Anterior cingulate cortex (tissue), 58 donors: ENCODE data around the gene ERFE.

ENCODE experiments used
- DNase-seq, 58 donors: peaks; one replicate each; lab custom pipeline; 2025; lab: John Stamatoyannopoulos, UW

The ERFE gene

GRCh38 chr2:238137885-238138284, 20.9 kb upstream of the ERFE start:
- no peak for DNase-seq

GRCh38 chr2:238138331-238139195, 20.2 kb upstream of the ERFE start, which contains the start of gene KLHL30:
Gene KLHL30, plus strand, starts transcription at chr2:238138668. Its CDS starts 2,087 bp downstream, at chr2:238140755.
- no peak for DNase-seq

- no peak for DNase-seq
These were observed 19.4 kb upstream of the ERFE start for GRCh38 chr2:238139196-238140039.

GRCh38 chr2:238140040-238140439, 18.7 kb upstream of the ERFE start:
- DNase-seq = no peak

DNA sequence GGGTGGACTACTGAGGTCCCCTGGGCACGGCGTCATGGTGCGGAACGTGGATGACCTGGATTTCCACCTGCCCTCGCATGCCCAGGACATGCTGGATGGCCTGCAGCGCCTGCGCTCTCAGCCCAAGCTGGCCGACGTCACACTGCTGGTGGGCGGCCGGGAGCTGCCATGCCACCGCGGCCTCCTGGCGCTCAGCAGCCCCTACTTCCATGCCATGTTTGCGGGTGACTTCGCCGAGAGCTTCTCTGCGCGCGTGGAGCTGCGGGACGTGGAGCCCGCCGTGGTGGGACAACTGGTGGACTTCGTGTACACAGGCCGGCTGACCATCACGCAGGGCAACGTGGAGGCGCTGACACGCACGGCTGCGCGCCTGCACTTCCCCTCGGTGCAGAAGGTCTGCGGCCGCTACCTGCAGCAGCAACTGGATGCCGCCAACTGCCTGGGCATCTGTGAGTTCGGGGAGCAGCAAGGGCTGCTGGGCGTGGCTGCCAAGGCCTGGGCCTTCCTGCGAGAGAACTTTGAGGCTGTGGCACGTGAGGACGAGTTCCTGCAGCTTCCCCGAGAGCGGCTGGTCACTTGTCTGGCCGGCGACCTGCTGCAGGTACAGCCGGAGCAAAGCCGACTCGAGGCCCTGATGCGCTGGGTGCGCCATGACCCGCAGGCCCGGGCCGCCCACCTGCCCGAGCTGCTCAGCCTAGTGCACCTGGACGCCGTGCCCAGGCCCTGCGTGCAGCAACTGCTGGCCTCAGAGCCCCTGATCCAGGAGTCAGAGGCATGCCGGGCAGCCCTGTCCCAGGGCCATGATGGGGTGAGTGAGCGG, 17.8 kb upstream of the ERFE start:
- DNase-seq = no peak

- no peak for DNase-seq
These were observed 17.0 kb upstream of the ERFE start for GRCh38 chr2:238141541-238142318.

GRCh38 chr2:238142382-238143205, 16.2 kb upstream of the ERFE start:
- DNase-seq = no peak

DNA sequence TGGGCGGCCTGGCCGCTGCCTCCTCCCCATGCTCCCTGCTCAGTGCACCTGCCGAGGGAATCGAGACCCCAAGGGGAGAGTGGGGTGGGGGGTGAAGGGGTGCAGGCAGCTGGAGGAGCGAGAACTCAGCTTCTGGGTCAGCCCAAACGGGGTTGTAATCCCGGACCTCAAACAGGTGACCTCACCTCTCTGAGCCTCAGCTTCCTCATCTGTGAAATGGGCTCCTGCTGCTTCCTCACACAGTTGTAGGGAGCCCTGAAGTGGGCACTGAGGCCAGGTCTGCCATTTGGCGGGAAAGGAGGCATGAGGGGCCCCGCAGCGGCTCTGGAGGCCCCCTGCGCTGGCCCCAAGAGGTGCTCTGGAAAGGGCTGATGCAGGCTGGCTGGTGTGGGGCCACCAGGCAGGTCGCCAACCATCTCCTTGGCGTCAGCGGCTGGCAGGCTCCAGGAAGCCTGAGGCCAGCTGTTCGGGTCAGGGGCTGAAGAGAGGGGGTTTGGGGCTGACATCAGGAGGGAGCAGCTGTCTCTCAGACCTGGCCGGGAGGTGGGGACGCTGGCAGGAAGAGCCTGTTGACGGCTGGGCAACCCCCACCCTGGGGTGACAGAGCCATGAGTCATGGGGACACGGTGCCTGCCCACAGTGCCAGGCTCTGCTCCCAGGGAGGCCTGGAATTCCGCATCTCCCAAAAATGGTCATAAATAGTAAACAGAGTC, 15.4 kb upstream of the ERFE start:
- no peak for DNase-seq

- DNase-seq = no peak
These were observed 14.5 kb upstream of the ERFE start for GRCh38 chr2:238144262-238144661.

GRCh38 chr2:238145046-238145445, 13.7 kb upstream of the ERFE start:
- DNase-seq = no peak

DNA sequence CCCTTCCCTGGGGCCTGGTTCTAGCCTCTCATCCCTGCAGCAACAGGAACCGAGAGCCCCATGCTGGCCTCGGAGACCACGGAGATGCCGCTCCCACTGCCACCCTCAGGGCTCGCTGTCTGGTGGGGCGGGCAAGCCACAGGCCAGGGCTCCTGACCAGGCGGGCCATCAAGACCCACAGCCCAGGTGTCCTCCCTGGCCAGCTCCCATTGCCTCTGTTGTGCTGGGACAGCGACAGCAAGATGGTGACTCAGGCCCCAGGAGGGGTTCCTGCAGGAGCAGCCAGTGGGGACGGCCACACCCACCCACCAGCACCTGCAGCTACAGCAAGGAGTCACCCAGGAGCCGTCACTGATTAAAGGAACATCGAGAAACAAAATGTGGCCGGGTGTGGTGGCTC, 12.9 kb upstream of the ERFE start:
- no peak for DNase-seq

DNA sequence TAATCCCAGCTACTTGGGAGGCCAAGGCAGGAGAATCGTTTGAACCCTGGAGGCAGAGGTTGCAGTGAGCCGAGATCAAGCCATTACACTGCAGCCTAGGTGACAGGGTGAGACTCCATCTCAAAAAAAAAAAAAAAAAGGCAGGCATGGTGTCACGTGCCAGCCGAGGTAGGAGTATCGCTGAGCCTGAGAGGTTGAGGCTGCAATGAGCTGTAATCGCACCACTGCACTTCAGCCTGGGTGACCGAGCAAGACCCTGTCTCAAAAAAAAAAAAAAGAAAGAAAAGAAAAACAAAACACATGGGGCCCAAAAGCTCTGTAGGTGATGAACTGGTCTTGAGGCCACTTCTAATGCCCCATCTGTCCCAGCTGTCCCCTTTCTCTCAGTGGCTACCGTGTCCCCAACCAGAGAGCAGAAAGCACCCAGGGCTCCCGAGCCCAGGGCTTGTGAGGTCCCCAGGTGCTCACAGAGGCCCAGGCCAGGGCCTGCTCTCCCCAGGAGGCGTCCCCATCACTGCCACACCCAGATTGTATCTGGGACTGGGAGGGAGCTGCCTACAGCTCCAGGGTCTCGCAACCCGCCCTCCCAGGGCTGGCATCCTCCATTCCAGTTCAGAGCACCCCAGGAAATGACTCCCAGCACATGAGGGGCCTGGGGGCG, 11.8 kb upstream of the ERFE start:
- DNase-seq = no peak

DNA sequence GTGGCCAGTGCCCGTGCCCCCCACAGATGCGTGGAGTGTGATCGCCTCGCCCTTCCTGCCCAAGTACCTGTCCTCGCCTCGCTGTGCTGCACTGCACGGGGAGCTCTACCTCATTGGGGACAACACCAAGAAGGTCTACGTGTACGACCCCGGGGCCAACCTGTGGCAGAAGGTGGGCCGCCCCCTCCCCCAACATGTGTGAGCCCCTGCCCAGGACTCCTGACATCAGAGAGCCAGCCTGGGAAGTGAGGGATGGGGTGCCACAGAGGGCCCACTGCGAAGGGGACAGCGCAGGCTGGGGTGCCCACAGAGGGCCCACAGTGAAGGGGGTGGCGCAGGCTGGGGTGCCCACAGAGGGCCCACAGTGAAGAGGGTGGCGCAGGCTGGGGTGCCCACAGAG, 9.8 kb upstream of the ERFE start:
- no peak for DNase-seq

- DNase-seq = no peak
These were observed 8.8 kb upstream of the ERFE start for GRCh38 chr2:238149841-238150572.

DNA sequence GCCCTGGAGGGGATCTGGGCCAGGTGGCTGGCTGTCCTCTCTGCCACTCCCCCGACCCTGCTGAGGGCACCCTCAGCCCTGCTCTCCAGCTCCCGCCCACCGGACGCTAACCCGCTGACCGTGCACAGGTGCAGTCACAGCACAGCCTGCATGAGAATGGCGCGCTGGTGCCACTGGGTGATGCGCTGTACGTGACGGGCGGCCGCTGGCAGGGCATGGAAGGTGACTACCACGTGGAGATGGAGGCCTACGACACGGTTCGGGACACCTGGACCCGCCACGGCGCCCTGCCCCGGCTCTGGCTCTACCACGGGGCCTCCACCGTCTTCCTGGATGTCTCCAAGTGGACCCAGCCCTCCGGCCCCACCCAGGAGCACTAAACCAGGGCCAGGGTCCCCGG, 8.1 kb upstream of the ERFE start:
- no peak for DNase-seq

- no peak for DNase-seq
These were observed 7.6 kb upstream of the ERFE start for GRCh38 chr2:238151205-238151604.

- DNase-seq = no peak
These were observed 7.0 kb upstream of the ERFE start for GRCh38 chr2:238151628-238152235.
